ENCODE measurements around the gene CCR9. TPM values are rescaled to one million over a fixed set of nuclear protein-coding genes. Genes with fewer than 3 reads are reported as not detected.

Gene CCR9
- total RNA-seq, 1 donor from 2014 or later: not detected

DNA sequence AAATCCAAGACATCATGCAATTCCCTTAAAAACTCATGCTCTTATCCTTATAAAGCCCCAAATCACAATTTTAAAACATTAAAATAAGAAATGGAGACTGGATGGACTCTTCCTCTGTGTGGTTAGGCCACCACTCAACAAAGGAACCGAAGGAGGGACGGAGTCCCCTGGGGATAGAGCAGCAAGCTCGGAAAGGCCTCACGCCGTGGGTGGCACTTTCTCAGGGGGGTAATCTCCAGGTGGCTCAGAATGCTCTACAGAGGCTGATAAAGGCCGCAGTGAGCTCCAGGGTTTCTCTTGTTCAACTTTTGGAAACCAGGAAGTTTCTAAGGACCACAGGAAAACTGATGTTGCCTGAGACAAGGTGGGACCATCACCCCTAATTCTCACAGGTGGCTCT, 23.2 kb downstream of the CCR9 start:
- ATAC-seq: no peak

DNA sequence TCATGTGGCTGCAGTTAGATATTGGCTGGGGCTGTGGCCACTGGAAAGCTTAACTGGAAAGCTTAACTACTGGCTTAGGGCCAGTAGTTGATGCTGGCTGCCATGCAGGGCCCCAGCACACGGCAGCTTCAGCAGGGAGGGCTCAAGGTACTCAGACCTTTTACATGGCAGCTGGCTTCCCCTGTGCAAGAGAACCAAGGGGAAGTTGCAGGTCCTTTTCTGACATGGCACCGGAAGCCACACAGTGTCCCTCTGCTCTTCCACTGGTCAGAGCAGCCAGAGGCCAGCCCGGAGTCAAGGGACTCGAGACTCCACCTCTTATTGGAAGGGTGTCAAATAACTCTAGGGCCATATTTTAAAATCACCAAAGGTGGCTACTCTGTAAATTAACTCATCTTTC, 24.5 kb downstream of the CCR9 start:
- ATAC-seq: no peak

DNA sequence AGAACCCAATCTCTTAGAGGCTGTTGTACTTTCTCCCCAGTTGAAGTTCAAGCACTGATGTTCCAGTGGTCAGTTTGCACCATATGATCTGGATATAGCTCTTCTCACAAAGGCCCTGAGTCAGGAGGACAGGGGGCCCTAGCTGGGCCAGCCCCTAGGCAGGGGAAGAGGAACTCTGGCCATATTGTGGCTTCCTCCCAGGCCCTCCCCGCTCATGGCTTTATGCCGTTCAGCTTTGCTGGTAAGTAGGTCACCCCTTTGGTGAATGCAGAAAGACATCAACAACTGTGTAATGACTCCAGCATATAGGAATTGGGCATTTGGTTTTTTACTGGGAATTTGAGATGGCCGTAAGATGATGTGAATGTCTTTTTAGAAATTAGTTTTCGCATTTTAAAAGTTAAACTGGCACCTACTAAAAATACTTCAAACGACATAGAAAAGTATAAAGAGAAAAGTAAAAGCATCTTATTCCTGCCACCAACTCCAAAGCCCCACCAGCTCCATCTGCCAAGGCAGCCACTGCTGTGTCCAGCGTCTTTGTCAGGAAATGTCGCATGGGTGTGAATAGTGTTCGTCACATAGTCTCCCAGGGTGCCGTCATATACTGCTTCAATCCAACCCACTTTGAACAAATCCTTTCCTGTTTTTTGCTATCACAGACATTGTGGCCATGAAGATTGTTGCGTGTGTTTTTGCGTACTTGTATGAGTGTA, 25.3 kb downstream of the CCR9 start:
- ATAC-seq: no peak

DNA sequence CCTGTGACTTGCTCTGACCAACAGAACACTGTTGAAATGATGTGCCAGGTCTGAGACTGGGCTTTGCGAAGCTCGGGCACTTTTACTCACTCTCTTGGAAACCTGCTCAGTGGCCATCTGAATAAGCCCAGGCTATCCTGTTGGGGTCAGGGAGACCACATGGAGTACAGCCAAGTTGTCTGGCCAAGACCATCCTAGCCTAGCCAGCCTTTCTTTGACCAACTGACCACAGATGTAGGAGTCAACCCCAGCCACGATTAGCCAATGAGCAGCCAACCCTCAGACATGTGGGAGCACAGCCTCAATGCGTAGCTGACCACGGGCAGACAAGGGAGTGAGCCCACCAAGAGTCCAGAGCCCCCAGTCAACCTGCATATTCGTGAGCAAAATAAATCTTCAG, 26.1 kb downstream of the CCR9 start:
- no peak for ATAC-seq

DNA sequence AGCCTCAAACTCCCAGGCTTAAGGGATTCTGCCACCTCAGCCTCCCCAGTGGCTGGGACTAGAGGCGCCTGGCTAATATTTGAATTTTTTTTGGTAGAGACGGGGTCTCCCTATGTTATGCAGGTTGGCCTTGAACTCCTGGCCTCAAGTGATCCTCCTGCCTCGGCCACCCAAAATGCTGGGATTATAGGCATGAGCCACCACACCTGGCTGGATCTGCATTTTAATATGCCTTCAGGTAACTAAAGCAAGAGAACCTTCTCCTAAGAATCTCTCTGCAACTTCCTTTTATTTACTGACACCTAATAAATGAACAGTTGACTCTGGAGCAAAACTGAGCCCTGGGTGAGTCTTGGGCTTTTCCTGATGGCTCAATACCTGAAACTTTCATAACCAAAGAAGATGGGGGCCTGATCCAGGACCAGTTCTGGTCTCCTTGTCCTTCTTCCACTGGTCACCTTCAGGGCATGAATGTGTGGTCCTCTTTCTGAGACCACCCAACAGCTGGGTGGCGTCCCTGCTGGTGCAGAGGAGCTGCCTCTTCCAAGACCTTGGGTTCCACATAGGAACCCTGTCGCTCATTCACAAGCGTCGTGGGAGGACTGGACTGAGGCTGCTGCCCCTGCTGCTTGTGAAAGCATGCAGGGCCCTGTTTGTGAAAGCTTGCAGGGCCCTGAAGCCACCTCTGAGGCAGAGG, 28.2 kb downstream of the CCR9 start:
- no peak for ATAC-seq

DNA sequence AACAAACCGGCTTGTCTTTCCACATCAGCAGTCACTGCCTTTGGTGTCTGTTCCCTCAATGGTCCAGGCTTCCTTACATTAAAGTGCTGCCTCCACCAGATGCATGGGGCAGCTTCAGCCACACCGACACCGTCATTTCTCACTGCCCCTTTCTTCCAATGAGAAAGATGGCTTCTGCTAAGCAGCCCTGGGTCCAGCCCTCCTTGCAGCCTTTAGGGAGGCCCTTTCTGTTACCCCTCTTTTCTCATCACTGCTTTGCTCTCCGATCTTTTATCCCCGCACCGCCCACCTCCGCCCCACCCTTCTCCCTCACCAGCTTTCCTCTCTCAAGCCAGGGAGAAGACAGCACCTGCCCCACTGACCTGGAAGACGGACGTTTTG, 28.7 kb downstream of the CCR9 start:
- no peak for ATAC-seq

DNA sequence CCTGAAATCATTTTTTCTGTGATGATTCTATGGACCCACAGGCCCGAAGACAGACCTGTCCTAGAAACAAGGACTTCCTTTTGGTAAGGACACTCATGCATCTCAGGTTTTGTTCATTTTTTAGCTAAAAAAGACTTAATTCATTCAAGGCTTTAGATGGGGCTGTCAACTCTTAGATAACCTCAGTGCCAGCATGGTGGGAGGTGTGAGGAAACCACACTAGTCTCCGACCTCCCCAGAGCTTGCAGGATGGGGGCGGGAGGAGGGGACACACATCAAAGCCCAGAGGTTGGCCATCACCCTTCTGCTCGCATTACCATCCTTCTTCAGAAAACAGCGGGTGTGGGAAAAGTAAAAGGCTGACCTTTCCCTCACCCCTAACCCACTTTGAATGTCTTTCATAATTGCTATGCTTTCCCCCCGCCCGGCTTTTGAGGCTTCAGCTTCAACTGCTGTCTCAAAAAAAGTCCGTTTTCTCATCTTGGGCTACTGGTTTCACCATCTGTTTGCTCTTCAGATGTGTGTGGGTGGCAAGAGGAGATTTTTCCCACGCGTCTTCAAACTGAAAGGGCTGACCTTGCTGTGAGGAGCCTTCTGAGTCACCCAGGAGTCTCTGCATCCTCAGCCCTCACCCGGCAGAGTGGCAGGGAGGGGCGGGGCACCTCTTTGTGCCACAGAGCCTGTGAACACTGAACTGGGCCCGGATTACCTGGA, 29.3 kb downstream of the CCR9 start:
- ATAC-seq: peak; percentile 95

DNA sequence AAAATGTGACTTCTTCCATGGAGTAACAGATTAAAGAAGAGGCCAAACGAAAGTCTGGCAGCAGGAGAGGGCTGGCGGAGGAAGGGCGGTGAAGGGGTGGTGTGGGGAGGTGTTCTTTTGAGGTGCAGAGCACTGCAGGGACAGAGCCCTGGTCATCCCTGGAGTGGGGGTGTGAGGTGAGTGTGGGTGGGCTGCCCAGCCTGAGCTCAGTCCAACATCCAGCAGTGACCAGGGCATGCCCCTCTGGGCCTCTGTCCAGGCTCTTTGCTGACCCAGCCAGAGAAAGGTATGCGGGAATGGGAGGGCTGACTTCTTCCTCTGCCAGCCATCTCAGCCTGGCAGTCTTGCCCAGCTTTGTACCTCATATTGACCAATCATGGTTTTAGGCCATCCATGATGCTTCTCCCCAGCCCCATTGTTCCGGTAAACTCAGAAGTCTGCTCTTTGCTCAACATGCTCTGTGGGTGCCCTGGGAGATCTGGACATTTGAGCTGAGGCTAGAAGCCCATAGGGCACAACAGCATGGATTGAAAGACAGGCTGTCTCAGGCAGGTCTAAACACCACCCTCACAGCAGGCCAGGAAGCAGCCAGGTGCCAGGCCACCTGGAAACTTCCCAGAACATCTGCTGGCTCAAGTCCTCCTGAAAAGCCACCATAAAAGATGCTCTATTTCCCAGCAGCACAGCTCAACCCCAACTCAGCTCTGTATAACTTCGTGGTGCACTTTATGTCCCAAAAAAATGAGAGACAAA, 31.0 kb downstream of the CCR9 start:
- ATAC-seq: no peak

DNA sequence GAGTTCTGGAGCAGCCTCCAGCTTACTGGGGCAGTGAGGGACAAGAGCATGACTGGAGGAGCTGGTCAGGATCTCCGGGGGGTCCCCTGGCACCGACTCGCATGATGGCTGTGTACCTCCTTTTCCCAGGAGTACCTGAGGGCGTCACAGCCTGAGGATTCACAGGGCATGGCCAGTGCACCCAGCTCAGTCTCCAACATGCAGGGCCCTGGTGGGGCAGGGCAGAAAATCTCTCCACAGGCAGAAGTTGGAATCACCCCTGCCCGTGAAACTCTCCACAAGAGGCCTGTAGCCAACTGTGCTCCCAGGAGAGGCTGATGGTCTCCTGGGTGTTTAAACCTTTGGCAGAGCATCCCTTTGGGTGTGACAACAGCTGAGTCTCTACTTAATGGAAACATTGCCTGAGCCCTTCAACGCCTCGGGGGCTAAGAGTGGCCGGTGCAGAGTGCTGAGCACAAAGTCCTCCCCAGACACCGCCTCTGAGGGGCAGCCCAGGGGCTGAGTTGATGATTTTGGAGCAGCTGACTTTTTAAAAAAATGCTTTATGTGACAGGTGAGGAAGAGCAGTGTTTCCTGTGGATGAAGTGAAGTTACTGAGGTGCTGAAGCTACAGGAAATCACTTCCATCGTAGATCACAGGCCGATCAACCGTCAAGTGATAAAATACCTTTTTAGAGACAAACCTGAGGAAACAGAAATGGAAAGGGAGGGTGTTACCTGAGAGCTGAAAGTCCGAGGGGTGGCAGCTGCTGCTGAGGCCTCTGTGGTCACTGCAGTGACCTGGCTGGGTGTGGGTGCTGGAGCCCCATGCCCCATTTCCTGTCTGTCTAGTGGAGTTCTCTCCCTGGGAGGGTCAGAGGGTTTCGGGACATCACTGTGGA, 35.1 kb downstream of the CCR9 start:
- no peak for ATAC-seq

DNA sequence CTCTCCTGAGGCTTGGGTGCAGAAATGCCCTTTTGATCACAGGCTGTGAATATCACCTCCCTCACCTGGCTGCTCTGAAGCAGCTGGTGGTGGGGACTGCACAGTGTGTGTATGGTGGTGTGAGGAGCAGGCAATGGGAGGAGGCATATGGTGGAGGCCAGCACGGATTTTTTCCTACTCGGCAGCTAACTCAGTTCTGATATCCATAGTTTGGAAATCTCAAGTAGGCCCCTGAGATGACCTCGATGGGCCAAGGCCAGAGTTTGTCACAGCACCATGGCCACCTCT, 35.6 kb downstream of the CCR9 start:
- ATAC-seq: no peak

DNA sequence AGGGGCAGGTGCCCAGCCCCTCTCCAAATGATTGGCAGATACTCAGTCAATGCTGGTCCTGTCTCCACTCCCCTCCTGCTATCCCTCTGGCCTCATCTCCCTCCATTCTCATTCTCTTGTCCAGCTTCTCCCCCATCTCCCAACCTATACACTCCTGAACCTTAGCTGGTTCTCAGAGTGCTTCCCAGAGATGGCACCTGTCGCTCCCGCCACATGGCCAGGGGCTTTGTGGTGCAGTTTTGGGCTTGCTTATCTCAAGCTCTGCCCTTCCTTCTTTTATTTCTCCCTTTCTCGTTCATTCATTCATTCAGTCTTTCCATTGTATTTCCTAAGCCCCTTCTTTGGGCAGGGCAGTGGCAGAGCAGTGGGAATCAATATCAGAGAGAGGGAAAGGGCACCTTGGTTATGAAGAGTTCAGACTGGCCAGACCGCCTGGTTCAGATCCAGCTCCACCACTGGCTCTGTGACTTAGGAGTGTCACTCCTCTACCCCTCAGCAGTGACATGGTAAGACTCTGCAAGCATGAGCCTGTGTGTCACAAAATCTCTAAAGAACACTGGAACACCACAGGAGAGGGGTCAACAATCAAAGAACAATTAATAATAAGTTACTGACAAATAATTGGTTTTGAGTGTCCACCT, 36.7 kb downstream of the CCR9 start:
- no peak for ATAC-seq

DNA sequence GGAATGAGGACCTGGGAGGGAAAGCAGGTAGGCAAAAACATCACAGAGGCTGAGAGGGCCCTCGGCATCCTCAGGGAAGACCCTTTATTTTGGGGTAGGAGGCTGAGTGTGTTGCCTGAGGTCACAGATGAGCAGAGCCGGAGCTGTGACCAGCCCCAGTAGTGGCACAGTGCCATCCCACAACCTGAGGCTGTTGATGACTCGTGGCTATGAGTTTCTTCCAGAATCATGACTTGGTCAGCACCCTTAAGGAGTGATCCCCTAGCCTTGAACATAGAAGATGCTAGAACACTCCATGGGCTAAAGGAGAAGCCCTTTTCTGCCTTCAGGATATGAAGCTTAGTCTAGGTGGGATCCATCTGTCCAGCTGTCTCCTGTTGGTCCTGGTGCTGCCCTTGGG, 37.4 kb downstream of the CCR9 start:
- no peak for ATAC-seq

DNA sequence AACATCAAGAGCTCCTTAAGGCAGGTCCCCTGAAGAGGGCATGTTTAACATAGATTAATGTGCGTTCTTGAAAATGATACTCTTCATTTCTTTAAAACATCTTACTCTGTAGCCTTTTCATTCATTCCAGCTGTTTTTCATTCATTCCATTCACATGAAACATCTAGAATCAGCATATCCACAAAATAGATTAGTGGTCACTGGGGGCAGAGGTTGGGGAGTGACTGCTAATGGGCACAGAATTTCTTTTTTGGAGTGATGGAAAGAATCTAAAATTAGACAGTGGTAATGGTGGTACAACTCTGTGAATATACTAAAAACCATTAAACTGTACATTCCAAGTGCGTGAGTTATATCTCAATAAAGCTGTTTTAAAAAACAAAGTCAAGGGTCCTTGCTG, 41.5 kb downstream of the CCR9 start:
- no peak for ATAC-seq

DNA sequence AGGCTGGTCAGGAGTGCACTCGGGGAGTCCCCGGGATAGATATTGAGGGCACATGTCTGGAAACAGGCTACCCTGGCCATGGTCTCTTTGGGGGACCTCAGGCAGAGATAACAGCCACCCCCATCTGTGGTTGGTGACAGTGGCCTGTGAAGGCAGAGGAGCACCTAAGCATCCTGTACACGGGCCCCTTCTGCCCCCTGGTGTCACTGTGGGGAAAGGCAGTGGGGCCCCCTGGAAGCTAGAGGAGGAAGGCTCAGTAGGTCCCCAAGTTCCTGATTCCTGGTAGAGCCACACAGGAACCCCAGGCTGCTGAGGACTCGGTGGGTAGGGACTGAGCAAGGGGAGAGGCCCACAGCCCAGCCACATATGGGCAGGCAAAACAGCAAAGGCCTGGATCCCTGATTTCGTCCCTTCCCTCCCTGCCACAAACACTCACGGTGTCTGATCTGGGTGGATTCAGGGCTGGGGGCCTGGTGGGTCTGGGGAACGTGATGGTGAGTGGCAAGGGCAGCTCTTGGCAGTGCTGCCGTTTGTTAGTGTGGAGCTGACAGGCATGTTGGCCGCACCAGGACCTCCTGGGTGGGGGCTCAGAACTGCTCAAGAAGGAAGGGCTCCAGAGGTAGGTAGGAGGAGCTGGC, 42.8 kb downstream of the CCR9 start:
- peak; percentile 71 for ATAC-seq

DNA sequence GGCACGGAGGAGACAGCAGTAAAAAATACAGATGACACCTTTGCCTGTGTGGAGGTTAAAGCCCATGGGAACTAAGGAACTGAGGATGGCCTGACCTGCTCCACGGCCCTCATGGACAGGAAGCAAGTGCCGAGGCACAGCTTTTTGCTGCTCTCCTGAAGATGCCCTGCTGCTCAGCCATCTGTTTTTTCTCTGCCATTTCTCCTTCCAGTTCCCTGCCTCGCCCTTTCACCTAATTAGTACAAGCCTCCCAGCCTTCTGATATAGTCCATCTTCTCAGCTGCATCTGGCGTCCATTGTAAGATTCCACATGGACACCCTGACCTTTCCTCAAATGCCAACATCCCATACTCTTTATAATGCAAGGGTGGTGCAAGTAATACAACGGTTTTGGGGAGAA, 45.2 kb downstream of the CCR9 start:
- no peak for ATAC-seq

DNA sequence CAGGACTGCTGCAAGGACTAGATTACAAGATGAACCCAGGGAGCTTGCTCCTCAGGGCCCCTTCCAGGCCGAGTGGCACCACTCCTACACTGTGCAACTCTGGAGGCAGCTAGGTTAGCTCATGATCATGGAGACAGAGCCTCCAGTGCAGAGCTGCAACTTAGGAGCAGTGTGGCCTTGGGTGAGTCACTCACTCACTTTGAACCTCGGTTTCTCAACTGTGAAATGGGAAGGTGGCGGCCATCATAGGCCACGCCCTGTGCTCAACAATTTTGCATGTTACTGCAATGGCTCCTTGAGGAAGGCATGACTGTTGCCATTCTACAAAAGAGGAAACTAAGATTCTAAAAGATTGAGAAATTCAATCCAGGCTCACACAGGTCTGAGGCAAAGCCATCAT, 45.8 kb downstream of the CCR9 start:
- ATAC-seq: peak; percentile 63

DNA sequence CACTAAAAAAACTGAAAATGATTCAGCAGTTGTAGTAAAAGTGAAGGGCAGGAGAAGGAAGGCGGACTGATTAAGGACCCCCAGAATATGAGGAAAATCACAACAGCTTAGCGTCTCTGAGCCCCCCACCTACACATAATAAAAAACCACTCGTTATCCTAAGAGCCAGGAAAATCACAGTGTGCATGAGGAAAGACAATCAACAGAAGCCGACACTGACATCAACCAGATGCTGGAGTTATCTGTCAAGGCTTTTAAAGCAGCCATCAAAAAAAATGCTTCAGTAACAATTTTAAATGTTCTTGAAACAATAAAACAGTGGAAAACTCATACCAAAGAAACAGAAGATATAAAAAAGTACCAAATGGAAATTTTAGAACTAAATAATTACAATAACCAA, 47.2 kb downstream of the CCR9 start:
- ATAC-seq: no peak

DNA sequence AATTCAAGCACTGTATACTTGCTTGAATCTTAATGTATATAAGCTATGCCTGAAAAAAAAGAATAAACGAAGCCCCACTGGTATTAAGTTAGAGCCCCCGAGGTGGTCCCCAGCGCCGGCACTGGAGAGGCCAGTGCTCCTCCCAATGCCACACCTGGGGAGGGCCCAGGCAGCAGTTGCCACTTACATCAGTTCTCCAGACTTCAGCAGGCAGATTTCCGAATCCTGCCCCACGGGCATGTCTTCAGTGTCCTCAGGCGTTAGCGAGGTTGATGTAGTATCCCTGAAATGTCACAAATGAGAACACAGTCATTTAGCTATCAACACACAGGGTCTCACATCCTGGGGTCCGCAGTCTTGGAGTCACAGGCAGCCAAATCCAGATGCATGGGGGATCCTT, 49.9 kb downstream of the CCR9 start:
- no peak for ATAC-seq

DNA sequence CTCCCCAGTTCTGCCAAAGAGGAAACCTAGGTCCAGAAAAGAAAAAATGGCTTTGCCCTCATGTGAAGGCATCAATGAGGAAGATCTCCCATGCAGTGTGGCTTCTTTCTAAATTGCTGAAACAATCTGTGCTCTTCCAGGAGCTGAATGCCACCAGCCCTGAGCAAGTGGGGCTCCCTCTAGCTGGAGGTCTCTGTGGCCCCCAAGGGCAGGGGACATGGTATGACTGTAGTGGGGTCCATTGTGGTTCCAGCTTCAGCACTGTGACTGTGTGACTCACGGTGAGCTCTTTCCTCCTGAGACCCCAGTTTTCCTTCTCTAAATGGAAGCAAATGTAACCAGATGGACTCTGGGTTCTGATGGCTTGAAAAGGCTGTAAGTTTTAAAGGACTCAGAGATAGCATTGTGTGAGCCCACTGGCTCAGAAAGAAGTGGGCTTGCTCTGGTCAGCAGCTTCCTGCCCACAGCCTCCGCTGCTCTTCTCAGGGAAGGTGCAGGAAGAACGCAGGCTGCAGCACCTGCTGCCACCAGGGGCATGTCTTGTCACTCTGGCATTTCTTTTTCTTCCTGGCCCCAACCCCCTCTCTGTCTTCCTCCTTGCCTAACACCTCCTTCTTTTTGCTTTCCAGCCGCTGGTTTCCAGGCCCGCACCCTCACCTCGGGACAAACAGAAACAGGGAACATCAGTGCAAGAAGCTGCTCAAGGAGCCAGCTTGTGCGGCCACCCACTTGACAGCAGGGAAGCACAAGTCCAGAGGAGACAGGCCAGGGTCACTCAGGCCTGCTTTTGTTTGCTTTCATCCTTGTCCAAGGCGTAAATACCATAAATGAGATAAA, 51.1 kb downstream of the CCR9 start:
- no peak for ATAC-seq

DNA sequence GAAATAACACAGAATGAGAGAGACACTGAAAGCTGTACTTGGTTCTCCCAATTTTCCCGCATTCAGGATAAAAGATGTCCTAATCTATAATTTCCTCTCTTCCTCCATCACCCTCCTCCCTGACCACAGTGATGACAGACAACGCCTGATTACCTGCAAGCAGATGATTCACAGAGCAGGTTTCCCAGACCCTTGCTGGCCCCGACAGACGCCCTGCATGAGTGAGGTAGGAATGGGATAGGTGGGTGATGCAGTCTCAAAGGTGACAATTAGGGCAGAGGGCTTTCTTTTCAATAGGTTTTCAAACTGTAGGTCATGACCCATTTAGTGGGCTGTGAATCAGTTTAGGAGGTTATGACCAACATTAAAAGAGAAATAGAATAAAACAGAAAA, 51.7 kb downstream of the CCR9 start:
- no peak for ATAC-seq

Measured in esophagus mucosa (tissue), 1 donor.